Fibroblast of gingiva (primary cell): ENCODE measurements around the gene CMIP.

Experiments used
- DNase-seq: peaks from one replicate; pipeline ENCODE4 v3.0.0-alpha.2; 2011; ENCODE audit warnings: low read depth

Gene CMIP

GRCh38 chr16:81624403-81624759 lies 179.8 kb downstream of the CMIP start:
- DNase-seq = no peak

GRCh38 chr16:81624760-81625543 lies 180.3 kb downstream of the CMIP start:
- no peak for DNase-seq

GRCh38 chr16:81625544-81626153 lies 181.0 kb downstream of the CMIP start:
- peak; percentile 13 for DNase-seq

- DNase-seq = no peak
These were observed 181.6 kb downstream of the CMIP start for GRCh38 chr16:81626181-81626674.

- no peak for DNase-seq
These were observed 182.4 kb downstream of the CMIP start for GRCh38 chr16:81627024-81627423.

GRCh38 chr16:81627729-81628244 lies 183.2 kb downstream of the CMIP start:
- no peak for DNase-seq

- DNase-seq = no peak
These were observed 184.6 kb downstream of the CMIP start for GRCh38 chr16:81629034-81629802.

- no peak for DNase-seq
These were observed 185.5 kb downstream of the CMIP start for GRCh38 chr16:81629896-81630634.

- no peak for DNase-seq
These were observed 186.0 kb downstream of the CMIP start for GRCh38 chr16:81630635-81631031.

- peak; percentile 42 for DNase-seq
These were observed 188.0 kb downstream of the CMIP start for GRCh38 chr16:81632392-81633146.

GRCh38 chr16:81633147-81633619 lies 188.6 kb downstream of the CMIP start:
- no peak for DNase-seq

- no peak for DNase-seq
These were observed 189.2 kb downstream of the CMIP start for GRCh38 chr16:81633680-81634379.

- DNase-seq = no peak
These were observed 189.9 kb downstream of the CMIP start for GRCh38 chr16:81634380-81635062.

GRCh38 chr16:81635063-81635937 lies 190.7 kb downstream of the CMIP start:
- no peak for DNase-seq

- no peak for DNase-seq
These were observed 191.8 kb downstream of the CMIP start for GRCh38 chr16:81636298-81636993.

- DNase-seq = no peak
These were observed 193.0 kb downstream of the CMIP start for GRCh38 chr16:81637336-81638235.
